Effector CD4-positive, alpha-beta T cell (primary cell): ENCODE results near the gene TCTN2.

Experiments used
- DNase-seq: peaks from one replicate; pipeline ENCODE4 v3.0.0-alpha.2; 2020

Gene TCTN2

GRCh38 chr12:123690191-123690840, 19.4 kb downstream of the TCTN2 start:
- DNase-seq: no peak

GRCh38 chr12:123696207-123696606, 25.3 kb downstream of the TCTN2 start:
- no peak for DNase-seq

GRCh38 chr12:123696646-123697045, 25.7 kb downstream of the TCTN2 start:
- DNase-seq: no peak

- DNase-seq: no peak
Measured at GRCh38 chr12:123705935-123706334, 35.0 kb downstream of the TCTN2 start.

GRCh38 chr12:123707466-123707865, 36.6 kb downstream of the TCTN2 start:
- no peak for DNase-seq

- no peak for DNase-seq
Measured at GRCh38 chr12:123712780-123713319, 41.9 kb downstream of the TCTN2 start.

- DNase-seq: no peak
Measured at GRCh38 chr12:123713398-123713797, 42.5 kb downstream of the TCTN2 start.

GRCh38 chr12:123713823-123714585, 43.1 kb downstream of the TCTN2 start:
- DNase-seq: no peak

GRCh38 chr12:123715195-123715594, 44.3 kb downstream of the TCTN2 start:
- no peak for DNase-seq

GRCh38 chr12:123717350-123717749, 46.4 kb downstream of the TCTN2 start:
- no peak for DNase-seq

GRCh38 chr12:123720141-123720814, 49.4 kb downstream of the TCTN2 start:
- DNase-seq: no peak

- DNase-seq: no peak
Measured at GRCh38 chr12:123721245-123721644, 50.3 kb downstream of the TCTN2 start.

- DNase-seq: no peak
Measured at GRCh38 chr12:123723011-123723410, 52.1 kb downstream of the TCTN2 start.

- DNase-seq: no peak
Measured at GRCh38 chr12:123723765-123724164, 52.9 kb downstream of the TCTN2 start.

GRCh38 chr12:123726244-123726643, 55.3 kb downstream of the TCTN2 start:
- no peak for DNase-seq

GRCh38 chr12:123726962-123727361, 56.0 kb downstream of the TCTN2 start:
- DNase-seq: no peak

- no peak for DNase-seq
Measured at GRCh38 chr12:123727878-123728277, 57.0 kb downstream of the TCTN2 start.

- no peak for DNase-seq
Measured at GRCh38 chr12:123731596-123731995, 60.7 kb downstream of the TCTN2 start.

- no peak for DNase-seq
Measured at GRCh38 chr12:123732251-123732650, 61.3 kb downstream of the TCTN2 start.

- DNase-seq: no peak
Measured at GRCh38 chr12:123733229-123733628, 62.3 kb downstream of the TCTN2 start.

GRCh38 chr12:123734268-123734667, 63.4 kb downstream of the TCTN2 start:
- DNase-seq: no peak

- no peak for DNase-seq
Measured at GRCh38 chr12:123741937-123742572, 71.1 kb downstream of the TCTN2 start.

GRCh38 chr12:123743002-123743401, 72.1 kb downstream of the TCTN2 start:
- DNase-seq: no peak
